Raji (cell line): ENCODE measurements around the gene SMPD3.

Experiments
- POLR2A ChIP-seq: IDR thresholded peaks from 2 replicates; pipeline ENCODE4 v1.6.1; 2011; ENCODE audit warnings: low read depth, low read length, control low read depth; ENCODE audit not compliant: insufficient read depth

Gene SMPD3

DNA sequence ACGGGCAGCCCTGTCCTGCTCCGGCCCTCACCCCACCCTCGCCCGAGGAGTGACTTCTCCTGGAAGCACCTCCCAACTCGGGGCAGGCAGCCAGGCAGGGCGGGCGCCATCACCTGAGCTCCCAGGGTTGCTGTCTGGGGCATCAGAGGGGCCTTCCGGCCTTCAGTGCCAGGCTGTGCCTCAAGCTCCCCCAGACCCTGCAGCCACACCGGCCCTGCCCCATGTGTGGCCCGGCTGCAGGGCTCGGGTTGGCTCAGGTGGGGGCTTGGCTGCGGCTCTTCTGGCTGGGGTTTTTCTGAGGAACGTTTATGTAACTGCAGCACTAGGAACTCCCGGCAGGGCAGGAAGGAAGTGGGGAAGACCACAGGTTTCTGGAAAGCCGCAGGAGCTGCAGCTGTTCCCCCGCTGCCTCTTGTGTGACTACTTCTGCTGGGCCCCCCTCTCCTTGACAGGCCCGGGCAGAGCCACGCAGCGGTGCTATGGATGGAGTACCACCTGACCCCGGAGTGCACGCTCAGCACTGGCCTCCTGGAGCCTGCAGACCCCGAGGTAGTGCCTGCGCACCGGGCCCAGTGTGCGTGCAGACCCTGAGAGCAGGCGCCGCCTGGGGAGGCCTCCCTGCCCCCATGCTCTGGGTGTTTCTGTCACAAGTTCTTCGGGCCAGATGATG, 91.9 kb downstream of the SMPD3 start:
- no peak for TF ChIP-seq POLR2A

DNA sequence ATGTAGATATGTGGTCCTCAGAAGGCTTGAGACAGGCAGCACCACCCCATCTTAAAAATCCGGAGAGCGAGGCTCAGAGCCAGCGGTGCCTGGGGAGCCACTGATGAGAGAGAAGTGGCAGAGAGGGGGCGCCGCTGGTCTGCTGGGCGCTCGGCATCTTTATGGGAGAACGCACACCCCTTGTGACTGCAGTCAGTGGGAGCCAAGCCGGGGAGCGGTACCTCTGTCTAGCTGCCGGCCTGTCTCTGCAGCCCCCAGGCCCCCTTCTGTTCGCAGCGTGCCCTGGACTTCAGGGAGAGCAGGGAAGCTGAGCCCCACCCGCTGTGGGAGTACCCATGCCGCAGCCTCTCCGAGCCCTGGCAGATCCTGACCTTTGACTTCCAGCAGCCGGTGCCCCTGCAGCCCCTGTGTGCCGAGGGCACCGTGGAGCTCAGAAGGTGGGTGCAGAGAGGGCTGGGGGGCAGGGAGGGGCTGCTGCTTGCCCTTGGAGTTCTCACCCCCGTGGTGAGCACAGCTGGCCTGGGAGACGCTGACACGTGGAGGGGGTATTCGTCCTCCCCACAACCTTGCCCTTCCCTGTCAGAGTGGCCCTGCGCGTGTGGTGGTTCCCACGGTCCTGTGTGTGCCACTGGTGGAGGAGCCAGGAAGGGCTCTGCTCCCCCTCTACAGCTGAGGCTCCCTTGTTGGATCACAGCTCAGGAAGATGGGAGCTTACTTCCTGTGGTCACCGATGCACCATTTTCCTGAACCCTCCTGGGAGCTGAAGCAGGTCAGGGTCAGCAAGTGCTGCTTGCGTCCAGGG, 92.7 kb downstream of the SMPD3 start:
- TF ChIP-seq POLR2A, result no peak

DNA sequence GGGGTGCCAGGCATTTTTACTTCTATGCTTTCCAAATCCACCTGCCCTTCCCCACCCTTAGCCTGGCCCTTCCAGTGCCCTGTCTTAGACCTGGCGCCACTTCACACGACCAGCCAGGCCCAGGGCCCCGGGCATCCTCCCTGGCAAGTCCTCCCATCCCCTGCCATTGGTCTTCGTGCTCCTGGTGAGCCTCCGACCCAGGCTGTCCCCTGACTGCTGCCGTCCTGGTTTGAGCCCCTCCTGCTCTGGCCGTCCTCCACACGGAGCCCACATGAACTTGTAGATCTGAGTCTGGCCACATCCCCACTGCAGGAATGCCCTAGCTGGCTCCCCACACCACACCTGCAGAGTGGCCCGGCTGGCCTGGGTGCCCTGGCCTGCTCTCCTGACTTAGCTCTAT, 93.5 kb downstream of the SMPD3 start:
- no peak for TF ChIP-seq POLR2A

DNA sequence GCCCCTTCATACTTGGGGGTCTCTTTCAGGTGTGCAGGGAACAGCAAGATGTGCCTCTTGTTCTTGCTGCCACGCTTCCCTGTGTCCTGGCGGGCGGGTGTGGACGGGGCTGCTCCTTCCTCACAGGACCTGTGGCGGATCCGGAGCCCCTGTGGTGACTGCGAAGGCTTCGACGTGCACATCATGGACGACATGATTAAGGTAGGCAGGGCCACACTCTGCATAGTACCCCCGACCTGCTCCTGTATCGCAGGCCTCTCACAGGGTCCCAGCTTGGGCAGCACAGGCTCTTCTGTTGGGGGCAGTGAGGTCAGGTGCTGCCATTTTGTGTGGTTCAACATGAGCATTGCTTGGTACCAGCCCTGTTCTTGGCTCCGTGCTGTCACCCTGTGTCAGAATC, 94.9 kb downstream of the SMPD3 start:
- TF ChIP-seq POLR2A, result no peak

DNA sequence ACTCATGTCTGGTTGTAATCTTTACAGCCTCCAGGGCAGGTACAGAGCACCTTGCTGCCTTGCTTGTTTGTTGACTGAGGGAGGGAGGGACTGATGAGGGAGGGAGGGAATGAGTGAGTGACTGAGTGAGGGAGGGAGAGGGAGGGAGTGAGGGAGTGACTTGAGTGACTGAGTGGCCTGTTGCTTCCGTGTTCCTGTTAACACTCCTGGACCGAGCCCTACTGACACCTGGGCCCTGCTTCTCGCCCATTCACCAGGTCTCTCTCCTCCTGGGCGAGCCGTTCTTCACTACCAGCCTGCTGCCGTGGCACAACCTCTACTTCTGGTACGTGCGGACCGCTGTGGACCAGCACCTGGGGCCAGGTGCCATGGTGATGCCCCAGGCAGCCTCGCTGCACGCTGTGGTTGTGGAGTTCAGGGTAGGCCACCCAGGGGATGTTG, 96.3 kb downstream of the SMPD3 start:
- no peak for TF ChIP-seq POLR2A

DNA sequence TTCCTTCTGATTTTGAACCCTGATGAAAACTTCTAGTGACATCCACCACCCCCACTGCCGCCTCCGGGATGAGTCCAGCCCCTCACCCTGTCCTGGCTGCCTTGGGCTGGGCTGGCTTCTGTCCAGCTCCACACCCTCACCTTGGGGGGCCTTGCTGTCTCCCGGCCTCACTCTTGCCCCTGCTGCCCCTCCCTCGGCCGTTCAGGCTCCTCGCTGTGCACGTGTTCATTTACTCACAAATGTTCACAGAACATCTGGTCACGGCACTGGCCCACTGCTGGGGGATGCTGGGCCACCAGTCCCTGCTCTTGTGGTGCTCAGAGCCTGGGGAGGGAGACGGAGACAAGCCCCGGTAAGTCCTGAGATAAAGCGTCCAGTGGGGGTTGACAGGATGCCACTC, 96.8 kb downstream of the SMPD3 start:
- TF ChIP-seq POLR2A, result no peak

DNA sequence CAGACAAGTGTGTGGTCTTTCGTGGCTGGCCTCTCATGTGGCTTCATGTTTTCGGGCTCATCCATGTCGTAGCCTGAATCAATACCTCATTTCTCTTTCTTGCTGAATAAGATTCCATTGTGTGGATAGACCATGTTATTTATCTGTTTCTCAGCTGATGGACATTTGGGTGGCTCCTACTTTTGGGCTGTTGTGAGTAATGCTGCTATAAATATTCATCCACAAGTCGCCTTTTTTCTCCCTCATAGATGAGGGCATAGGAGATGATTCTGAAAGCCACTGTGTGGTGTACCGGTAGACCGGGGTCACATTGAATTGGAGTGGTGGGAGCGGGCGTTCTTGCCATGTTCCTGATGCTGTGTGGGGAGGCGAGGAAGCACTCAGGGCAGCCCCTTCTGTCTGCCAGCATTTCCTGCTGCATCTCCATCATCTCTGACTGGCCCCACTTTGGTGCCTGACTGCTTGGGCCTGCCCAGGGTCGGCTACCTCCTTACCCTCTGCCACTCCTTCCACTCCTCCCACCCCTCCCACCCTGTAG, 97.4 kb downstream of the SMPD3 start:
- TF ChIP-seq POLR2A, result no peak

DNA sequence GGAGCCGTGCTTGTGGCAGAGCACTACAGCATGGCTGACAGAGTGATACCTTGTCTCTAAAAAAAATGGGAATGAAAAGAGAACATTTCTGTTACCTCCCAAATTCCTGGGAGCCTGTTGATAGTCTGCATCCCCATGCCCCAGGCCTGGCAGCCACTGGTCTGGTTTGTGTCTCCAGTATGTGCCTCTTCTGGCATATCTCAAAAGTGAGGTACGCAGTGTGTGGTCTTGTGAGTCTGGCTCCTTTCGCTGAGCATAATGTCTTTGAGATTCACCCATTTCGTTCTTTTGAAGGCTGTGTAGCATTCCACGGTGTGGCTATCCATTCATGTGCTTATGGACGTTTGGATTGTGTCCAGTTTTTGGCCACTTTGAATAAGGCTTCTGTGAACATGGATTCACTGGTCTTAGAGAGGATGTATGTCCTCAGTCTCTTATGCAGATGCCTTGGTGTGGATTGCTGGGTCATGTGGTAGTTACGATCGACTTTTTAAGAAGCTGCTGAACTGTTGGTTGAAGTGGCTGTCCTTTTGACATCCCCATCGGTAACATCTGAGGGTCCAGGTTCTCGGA, 98.4 kb downstream of the SMPD3 start:
- no peak for TF ChIP-seq POLR2A

DNA sequence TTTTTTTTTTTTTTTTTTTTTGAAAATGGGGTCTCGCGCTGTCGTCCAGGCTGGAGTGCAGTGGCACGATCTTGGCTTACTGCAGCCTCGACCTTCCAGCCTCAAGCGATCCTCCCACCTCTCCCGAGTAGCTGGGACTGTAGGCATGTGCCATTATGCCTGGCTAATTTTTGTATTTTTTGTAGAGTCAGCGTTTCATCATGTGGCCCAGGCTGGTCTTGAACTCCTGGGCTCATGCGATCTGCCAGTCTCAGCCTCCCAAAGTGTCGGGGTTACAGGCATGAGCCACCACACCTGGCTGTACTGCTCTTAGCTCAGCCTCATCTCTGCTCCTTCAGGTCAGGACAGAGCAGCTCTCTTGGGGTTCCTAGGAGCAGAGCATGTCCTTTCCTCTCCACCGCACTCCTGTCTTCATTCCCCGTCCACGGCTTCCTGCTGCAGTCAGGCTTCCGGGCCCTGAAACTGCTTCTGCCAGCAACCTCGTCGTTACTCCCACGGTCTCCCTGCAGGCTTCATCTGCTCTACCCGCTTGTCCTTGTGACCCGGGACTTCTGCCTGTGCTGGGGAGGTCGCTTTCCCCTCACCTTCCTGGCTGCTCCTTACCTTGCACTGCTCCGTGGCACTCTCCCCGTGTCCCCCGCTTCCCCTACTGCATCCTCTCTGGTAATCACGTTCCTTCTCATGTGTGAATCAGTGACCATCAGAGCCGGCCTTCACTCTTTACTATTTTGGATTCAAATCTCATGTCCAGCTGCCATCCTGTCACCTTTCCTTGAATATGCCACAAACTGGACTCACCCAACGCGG, 99.5 kb downstream of the SMPD3 start:
- TF ChIP-seq POLR2A, result no peak

DNA sequence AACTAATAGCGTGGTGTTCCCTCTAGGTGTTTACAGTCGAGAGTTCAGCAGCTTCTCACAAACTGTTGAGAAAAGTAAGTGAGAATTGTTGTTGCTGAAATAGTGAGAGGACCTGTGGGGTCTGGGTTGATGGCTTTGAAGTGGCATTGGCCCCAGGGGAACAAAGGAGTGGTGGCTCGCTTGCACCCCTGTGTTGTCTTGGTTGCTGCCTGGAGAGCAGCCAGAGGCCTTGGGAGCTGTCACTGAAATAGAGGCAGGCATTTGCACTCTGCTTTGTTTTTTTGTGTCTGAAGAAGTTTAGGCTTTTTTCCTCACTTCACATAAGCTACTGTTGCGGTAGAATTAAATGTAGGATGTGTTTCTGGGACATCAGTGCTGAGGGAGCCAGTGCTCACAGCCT, 100.7 kb downstream of the SMPD3 start:
- no peak for TF ChIP-seq POLR2A

DNA sequence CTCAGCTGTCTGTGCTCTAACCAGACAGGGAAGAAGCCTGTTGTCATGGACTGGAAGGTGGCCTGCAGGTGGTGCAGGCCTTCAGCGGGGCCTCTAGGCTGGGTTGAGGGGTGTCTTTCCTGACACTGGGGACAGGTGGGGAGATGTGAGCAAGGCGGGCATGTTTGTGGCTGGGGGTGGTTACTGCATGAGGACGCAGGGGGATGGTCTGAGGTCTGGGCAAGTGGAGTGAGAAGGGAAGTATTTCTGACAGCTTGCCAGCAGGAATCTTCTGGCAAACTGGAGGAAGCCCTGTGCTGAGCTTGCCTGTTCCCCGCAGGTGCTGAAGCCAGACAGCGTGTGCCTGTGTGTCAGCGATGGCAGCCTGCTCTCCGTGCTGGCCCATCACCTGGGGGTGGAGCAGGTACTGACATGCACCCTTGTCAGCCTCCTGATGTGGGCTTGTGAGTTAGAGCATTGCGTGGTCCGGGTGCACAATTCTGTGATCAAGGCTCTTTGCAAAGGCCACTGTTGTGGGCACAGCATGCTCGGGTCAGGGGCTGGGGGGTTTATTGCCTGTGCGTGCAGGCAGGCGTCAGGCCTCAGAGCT, 101.3 kb downstream of the SMPD3 start:
- no peak for TF ChIP-seq POLR2A

DNA sequence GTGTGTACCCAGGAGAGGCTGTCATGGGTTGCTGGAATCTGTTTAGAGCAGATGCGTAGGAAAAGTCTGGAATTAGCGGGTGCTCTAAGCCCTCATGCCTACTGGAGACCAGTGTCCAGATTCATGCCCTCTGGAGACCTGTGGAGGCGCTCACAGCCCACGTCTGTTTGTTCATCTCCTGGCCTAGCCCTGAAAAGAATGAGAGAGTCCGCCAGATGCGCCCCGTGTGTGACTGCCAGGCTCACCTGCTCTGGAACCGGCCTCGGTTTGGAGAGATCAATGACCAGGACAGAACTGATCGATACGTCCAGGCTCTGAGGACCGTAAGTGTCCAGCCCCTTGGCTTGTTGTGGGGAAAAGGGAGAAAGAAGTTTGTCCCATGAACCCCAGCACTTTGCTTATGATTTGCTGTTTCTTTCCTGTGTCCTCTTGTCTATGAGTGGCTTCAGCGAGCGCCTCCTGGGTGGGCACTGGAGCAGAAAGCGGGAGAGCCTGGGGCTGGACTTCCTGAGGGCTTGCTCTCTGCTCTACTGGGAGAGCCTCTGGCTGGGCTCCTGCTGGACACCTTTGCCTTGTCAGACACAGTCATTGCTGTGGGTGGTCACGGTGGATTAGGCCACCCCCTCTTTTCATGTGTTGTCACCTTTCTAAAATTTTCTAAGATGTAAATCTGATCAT, 102.2 kb downstream of the SMPD3 start:
- TF ChIP-seq POLR2A, result no peak

DNA sequence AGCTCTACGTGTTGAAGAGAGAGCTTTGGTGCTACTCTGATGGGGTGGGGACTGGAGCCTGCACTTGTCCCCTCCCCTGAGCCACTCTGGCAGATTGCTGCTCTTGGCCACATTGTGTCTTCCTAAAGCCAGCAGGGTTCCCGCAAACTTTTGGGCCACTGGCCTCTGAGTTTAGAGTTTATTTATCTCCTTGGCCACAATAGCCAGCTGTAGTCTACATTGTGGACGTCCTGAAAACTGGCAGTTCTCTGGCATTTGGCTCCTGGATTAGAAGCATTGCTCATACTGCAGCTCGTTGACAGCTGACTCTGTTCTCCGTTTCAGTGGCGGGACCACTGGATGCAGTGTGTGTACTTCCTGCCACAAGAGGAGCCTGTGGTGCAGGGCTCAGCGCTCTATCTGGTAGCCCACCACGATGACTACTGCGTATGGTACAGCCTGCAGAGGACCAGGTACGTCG, 102.9 kb downstream of the SMPD3 start:
- TF ChIP-seq POLR2A, result no peak

DNA sequence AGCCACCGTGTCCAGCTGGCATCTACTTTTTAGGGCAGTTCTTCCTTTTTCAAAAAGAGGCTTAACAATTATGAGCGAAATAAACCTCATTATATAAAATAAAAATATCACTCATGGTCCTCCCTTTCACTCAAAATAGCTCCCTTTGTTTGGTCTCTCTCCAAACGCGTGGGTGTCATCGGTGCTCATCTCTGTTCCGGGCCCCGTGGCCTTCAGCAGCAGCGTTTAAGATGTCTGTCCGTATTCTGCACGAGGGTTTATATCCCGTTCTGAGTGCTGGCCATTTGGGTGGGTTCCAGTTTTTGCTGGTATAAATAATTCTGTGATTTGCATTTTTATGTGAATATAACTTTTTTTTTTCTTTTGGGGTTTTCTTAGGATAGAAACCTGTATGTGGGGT, 104.1 kb downstream of the SMPD3 start:
- no peak for TF ChIP-seq POLR2A

DNA sequence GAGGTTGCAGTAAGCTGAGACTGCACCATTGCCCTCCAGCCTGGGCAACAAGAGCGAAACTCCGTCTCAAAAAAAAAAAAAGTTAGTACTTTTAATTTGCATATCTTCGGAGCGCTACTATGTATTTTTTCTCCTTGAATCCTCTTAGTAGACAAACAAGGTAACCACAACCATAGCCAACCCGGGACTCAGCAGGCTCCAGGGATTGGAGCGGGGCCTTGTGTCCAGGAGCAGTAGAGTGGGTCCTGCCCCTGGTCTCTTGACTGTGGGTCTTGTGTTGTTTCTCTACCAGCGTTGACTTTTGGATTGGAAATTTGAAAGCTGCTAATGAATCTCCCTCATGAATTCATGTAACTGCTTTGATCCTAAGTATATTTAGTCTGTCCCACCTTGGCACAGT, 105.2 kb downstream of the SMPD3 start:
- TF ChIP-seq POLR2A, result no peak

DNA sequence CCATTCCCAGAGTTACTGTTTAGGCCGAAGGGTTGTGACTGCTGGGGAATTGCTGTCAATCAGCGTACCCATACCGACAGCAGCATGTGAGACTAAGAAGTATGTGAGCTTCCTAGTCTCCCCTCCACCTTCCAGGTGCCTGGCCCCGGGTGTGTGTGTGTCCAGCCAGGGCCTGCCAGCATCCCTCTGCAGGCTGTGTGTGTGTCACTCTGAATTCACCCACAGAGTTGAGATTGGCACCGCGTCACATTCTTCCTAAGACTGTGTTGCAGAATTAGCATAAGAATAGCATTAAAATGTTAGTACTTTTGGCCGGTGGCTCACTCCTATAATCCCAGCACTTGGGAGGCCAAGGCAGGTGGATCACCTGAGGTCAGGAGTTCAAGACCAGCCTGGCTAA, 105.7 kb downstream of the SMPD3 start:
- TF ChIP-seq POLR2A, result no peak
